Muscle layer of duodenum (tissue), 2 donors: ENCODE results near the gene SLC41A3.

Source experiments
- H3K27ac ChIP-seq: one replicate; pipeline ENCODE4 v1.7.0; 2013; ENCODE audit warnings: mild to moderate bottlenecking, low read length
- H3K27me3 ChIP-seq: one replicate; pipeline ENCODE4 v1.7.0; 2013; ENCODE audit warnings: low read depth, mild to moderate bottlenecking, control low read depth, low read length
- H3K36me3 ChIP-seq, 2 donors: one replicate each; pipeline ENCODE4 v1.7.0; 2013; ENCODE audit warnings: low read length in 2 of 2, control low read depth in 1 of 2, mild to moderate bottlenecking in 1 of 2; ENCODE audit not compliant: insufficient read depth in 2 of 2, control insufficient read depth in 1 of 2
- H3K4me1 ChIP-seq, 2 donors: one replicate each; pipeline ENCODE4 v1.7.0; 2013; ENCODE audit warnings: low read length in 2 of 2, mild to moderate bottlenecking in 2 of 2, control low read depth in 1 of 2, moderate library complexity in 1 of 2; ENCODE audit not compliant: insufficient read depth in 2 of 2, control insufficient read depth in 1 of 2
- H3K4me3 ChIP-seq, 2 donors: one replicate each; pipeline ENCODE4 v1.7.0; 2013; ENCODE audit warnings: low read length in 2 of 2, low read depth in 1 of 2, mild to moderate bottlenecking in 1 of 2
- H3K9me3 ChIP-seq, 2 donors: one replicate each; pipeline ENCODE4 v1.7.0; 2013; ENCODE audit warnings: low read length in 2 of 2, control low read depth in 1 of 2, mild to moderate bottlenecking in 1 of 2; ENCODE audit not compliant: control insufficient read depth in 1 of 2
- donor health status: healthy.

The SLC41A3 gene

GRCh38 chr3:126021224-126021623 lies 62.7 kb downstream of the SLC41A3 start:
- H3K36me3 ChIP-seq, result peaks cover 13 to 44% of the 10 kb centered on the region in 2 donors
- no peak overlapping the region for H3K27ac ChIP-seq
- H3K4me1 ChIP-seq, result no peaks in the 10 kb centered on the region
- H3K9me3 ChIP-seq, result no peaks in the 10 kb centered on the region
- H3K4me3 ChIP-seq, result no peak overlapping the region
- H3K27me3 ChIP-seq, result no peaks in the 10 kb centered on the region

DNA sequence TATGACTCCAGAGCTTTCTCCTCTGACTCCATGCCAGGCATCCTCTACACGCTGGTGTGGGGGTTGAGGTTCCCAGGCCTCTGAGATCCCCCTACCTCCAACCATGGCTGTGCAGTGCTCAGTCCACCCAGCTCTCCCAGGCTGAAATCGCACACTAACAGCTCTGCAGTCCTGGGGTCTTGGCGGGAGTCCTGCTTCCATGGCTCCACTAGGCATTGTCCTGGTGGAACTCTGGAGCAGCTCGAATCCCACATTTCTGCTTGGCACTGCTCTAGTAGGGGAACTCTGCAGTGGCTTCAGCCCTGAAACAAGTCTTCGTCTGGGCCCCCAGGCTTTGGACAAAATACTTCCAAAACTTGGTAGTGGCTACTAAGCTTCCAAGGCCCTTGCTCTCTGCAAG lies 64.2 kb downstream of the SLC41A3 start:
- peaks cover 12 to 33% of the 10 kb centered on the region in 2 donors for H3K36me3 ChIP-seq
- H3K9me3 ChIP-seq, result no peaks in the 10 kb centered on the region
- H3K4me3 ChIP-seq, result no peak overlapping the region
- H3K27me3 ChIP-seq, result no peaks in the 10 kb centered on the region
- H3K4me1 ChIP-seq, result no peaks in the 10 kb centered on the region
- no peak overlapping the region for H3K27ac ChIP-seq

- H3K27me3 ChIP-seq, result no peaks in the 10 kb centered on the region
- H3K9me3 ChIP-seq, result no peaks in the 10 kb centered on the region
- H3K27ac ChIP-seq, result no peak overlapping the region
- no peak overlapping the region for H3K4me3 ChIP-seq
- peaks cover 0 to 4% of the 10 kb centered on the region in 2 donors for H3K4me1 ChIP-seq
- peaks cover 5 to 27% of the 10 kb centered on the region in 2 donors for H3K36me3 ChIP-seq
These were observed 64.9 kb downstream of the SLC41A3 start for GRCh38 chr3:126018995-126019394.

DNA sequence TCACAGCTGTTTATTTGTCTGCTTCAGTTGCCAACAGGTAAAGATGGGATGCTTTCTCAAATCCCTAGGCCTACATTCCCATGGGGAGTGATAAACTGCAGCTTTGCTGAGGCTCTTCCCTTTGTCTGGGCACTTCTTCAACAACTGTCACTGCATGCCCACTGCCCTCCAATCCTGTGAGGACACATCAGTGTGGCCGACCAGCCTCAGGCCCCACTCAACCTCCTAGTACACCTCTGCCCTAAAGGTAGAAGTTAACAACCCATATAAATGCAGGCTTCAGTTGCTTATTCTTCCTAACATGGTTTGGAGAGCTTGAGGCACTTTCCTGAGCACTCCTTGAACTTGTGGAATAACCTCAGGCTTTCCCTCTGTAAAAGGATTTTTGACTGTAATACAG lies 65.4 kb downstream of the SLC41A3 start:
- Histone ChIP-seq H3K9me3 (no peaks in the 10 kb centered on the region), H3K4me1 (peaks cover 0 to 6% of the 10 kb centered on the region in 2 donors), H3K4me3 (no peak overlapping the region), H3K27me3 (no peaks in the 10 kb centered on the region), H3K27ac (no peak overlapping the region), H3K36me3 (peaks cover under 1 to 23% of the 10 kb centered on the region in 2 donors)

GRCh38 chr3:126017362-126017761 lies 66.6 kb downstream of the SLC41A3 start:
- H3K9me3 ChIP-seq, result no peaks in the 10 kb centered on the region
- no peaks in the 10 kb centered on the region for H3K27me3 ChIP-seq
- no peak overlapping the region for H3K27ac ChIP-seq
- peaks cover 7 to 19% of the 10 kb centered on the region in 2 donors for H3K36me3 ChIP-seq
- no peak overlapping the region for H3K4me3 ChIP-seq
- H3K4me1 ChIP-seq, result peaks cover 0 to 6% of the 10 kb centered on the region in 2 donors

GRCh38 chr3:126016616-126017015 lies 67.3 kb downstream of the SLC41A3 start:
- Histone ChIP-seq H3K27ac (no peak overlapping the region), H3K27me3 (no peaks in the 10 kb centered on the region), H3K4me1 (peaks cover 0 to 6% of the 10 kb centered on the region in 2 donors), H3K36me3 (peaks cover 11 to 22% of the 10 kb centered on the region in 2 donors), H3K4me3 (no peak overlapping the region), H3K9me3 (no peaks in the 10 kb centered on the region)

DNA sequence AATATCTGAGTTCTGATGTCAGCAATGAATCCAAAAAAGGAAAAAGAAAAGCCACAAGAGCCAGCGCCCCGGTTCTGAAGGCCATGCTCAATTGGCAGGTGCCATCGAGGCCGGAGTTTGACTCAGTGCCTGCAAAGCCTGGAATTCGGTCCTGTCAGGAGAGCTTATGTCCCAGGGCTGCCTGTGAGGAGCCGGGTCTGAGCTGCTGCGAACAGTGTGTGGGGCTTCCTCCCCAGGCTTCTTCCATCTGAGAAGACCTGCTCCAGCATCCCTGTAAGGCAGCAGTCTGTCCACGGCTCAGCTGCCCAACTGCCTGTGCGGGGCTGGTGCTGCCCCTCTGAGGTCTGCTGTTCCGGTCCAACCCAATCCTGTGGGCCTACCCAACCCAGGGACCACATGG lies 68.8 kb downstream of the SLC41A3 start:
- H3K36me3 ChIP-seq, result peaks cover 11 to 27% of the 10 kb centered on the region in 2 donors
- no peak overlapping the region for H3K4me3 ChIP-seq
- H3K9me3 ChIP-seq, result no peaks in the 10 kb centered on the region
- no peak overlapping the region for H3K27ac ChIP-seq
- peaks cover 0 to 6% of the 10 kb centered on the region in 2 donors for H3K4me1 ChIP-seq
- H3K27me3 ChIP-seq, result no peaks in the 10 kb centered on the region

DNA sequence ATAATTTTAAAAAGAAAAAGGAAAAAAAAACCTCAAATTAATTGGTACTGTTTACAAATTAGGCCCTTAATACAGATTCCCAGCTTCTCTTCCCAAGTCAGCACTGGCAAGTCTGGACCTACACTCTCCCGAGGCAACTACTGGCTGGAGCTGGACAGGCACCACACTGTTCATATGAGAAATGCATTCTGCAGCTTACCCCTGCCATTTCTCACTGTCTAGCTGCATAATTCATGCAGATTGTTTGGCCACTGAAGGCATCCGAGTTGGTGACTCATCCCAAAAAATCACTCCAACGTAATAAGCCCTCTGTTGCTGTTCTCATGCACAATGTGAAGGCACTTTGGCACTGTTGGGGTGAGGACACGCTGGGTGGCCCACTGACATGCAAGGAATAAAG lies 69.7 kb downstream of the SLC41A3 start:
- peaks cover 0 to 6% of the 10 kb centered on the region in 2 donors for H3K4me1 ChIP-seq
- peaks cover 11 to 29% of the 10 kb centered on the region in 2 donors for H3K36me3 ChIP-seq
- H3K27ac ChIP-seq, result no peak overlapping the region

GRCh38 chr3:126013751-126014156 lies 70.2 kb downstream of the SLC41A3 start:
- Histone ChIP-seq H3K4me3 (no peak overlapping the region), H3K27me3 (no peaks in the 10 kb centered on the region), H3K9me3 (no peaks in the 10 kb centered on the region), H3K36me3 (peaks cover 11 to 34% of the 10 kb centered on the region in 2 donors), H3K4me1 (peaks cover 0 to 6% of the 10 kb centered on the region in 2 donors), H3K27ac (no peak overlapping the region)

More for the DNA sequence above, 69.7 kb downstream of the SLC41A3 start:
- Histone ChIP-seq H3K9me3 (no peaks in the 10 kb centered on the region), H3K27me3 (no peaks in the 10 kb centered on the region), H3K4me3 (no peak overlapping the region)

- Histone ChIP-seq H3K27me3 (no peaks in the 10 kb centered on the region), H3K9me3 (no peaks in the 10 kb centered on the region), H3K4me3 (no peak overlapping the region), H3K36me3 (peaks cover 20 to 62% of the 10 kb centered on the region in 2 donors), H3K4me1 (peaks cover 0 to 4% of the 10 kb centered on the region in 2 donors), H3K27ac (no peak overlapping the region)
These were observed 74.7 kb downstream of the SLC41A3 start for GRCh38 chr3:126009181-126009580.

DNA sequence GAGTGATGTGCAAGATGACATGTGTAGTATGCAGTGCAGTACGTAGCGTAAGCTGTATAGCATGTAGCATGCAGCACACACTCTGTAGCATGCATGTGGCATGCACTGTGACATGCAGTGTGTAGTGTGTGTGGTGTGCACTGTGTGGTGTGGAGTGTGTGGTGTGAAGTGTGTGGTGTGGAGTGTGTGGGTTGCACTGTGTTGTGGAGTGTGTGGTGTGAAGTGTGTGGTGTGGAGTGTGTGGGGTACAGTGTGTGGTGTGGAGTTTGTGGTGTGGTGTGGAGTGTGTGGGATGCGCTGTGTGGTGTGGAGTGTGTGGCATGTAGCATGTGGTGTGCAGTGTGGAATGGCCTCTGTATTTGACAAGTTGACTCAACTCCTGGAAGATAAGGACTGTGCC lies 75.7 kb downstream of the SLC41A3 start:
- Histone ChIP-seq H3K9me3 (no peaks in the 10 kb centered on the region), H3K27ac (no peak overlapping the region), H3K4me3 (no peak overlapping the region), H3K27me3 (no peaks in the 10 kb centered on the region), H3K4me1 (no peaks in the 10 kb centered on the region), H3K36me3 (peaks cover 20 to 63% of the 10 kb centered on the region in 2 donors)

- H3K9me3 ChIP-seq, result no peaks in the 10 kb centered on the region
- peaks cover 9 to 48% of the 10 kb centered on the region in 2 donors for H3K36me3 ChIP-seq
- no peak overlapping the region for H3K27ac ChIP-seq
- H3K4me3 ChIP-seq, result no peak overlapping the region
- H3K4me1 ChIP-seq, result no peaks in the 10 kb centered on the region
- H3K27me3 ChIP-seq, result no peaks in the 10 kb centered on the region
These were observed 78.0 kb downstream of the SLC41A3 start for GRCh38 chr3:126005951-126006350.
